Mesenchymal stem cell (in vitro differentiated cells and primary cell): ENCODE measurements around the gene MRPL20. TPM values are rescaled to one million over a fixed set of nuclear protein-coding genes. Genes with fewer than 3 reads are reported as not detected.
A peak's percentile ranks its signal among the peaks of the same experiment; 100 is the strongest.
"Not testable (repeated sequence)": the region's sequence is repeated elsewhere in the genome, so short reads cannot be mapped to it uniquely, and the experiment has no call there.

Experiments used
- DNase-seq: peaks from one replicate; pipeline ENCODE4 v3.0.0-alpha.2; 2013
- H2AFZ ChIP-seq: one replicate; pipeline ENCODE4 v1.6.1; 2013; ENCODE audit warnings: low read depth, mild to moderate bottlenecking, control low read depth, inconsistent platforms, low read length, moderate library complexity
- H2AK5ac ChIP-seq: 2 replicates; pipeline ENCODE4 v1.6.1; 2013; ENCODE audit warnings: low read length, moderate library complexity, mild to moderate bottlenecking, inconsistent platforms; ENCODE audit not compliant: severe bottlenecking
- H2BK120ac ChIP-seq: one replicate; pipeline ENCODE4 v1.6.1; 2013; ENCODE audit warnings: low read depth, mild to moderate bottlenecking, inconsistent platforms, low read length, moderate library complexity
- H2BK12ac ChIP-seq, 2 experiments: one replicate each; pipeline ENCODE4 v1.6.1; 2013; ENCODE audit warnings: inconsistent platforms in 2 of 2, low read length in 2 of 2, mild to moderate bottlenecking in 2 of 2, moderate library complexity in 2 of 2, control low read depth in 1 of 2
- H2BK15ac ChIP-seq: one replicate; pipeline ENCODE4 v1.6.1; 2013; ENCODE audit warnings: mild to moderate bottlenecking, low read depth, inconsistent platforms; ENCODE audit not compliant: poor library complexity, severe bottlenecking
- H2BK5ac ChIP-seq: 2 replicates; pipeline ENCODE4 v1.6.1; 2013; ENCODE audit warnings: low read depth, mild to moderate bottlenecking, low read length, control low read depth, inconsistent platforms; ENCODE audit not compliant: poor library complexity, severe bottlenecking
- H3K14ac ChIP-seq, 2 experiments: one replicate each; pipeline ENCODE4 v1.6.1; 2013; ENCODE audit warnings: inconsistent platforms in 2 of 2, low read length in 2 of 2, control low read depth in 1 of 2, mild to moderate bottlenecking in 1 of 2, moderate library complexity in 1 of 2
- H3K18ac ChIP-seq, 2 experiments: one replicate each; pipeline ENCODE4 v1.6.1; 2013; ENCODE audit warnings: inconsistent platforms in 2 of 2, low read length in 2 of 2, control low read depth in 1 of 2, low read depth in 1 of 2, mild to moderate bottlenecking in 1 of 2
- H3K23ac ChIP-seq, 2 experiments: one replicate each; pipeline ENCODE4 v1.6.1; 2013; ENCODE audit warnings: inconsistent platforms in 2 of 2, low read length in 2 of 2, mild to moderate bottlenecking in 2 of 2, moderate library complexity in 2 of 2, control low read depth in 1 of 2
- H3K27ac ChIP-seq: 2 replicates; pipeline ENCODE4 v1.5.1; 2013; ENCODE audit warnings: mild to moderate bottlenecking, moderate library complexity, low read length, control low read depth, inconsistent platforms; ENCODE audit not compliant: poor library complexity, severe bottlenecking
- H3K27me3 ChIP-seq, 2 experiments: 2 replicates each; pipeline versions ENCODE4 v1.6.1 to v1.7.0; 2013; ENCODE audit warnings: low read length in 2 of 2, mild to moderate bottlenecking in 2 of 2, moderate library complexity in 2 of 2, control low read depth in 1 of 2, inconsistent platforms in 1 of 2; ENCODE audit not compliant: control insufficient read depth in 1 of 2, insufficient read depth in 1 of 2
- H3K36me3 ChIP-seq, 2 experiments: 2 replicates each; pipeline versions ENCODE4 v1.6.1 to v1.7.0; 2013; ENCODE audit warnings: low read length in 2 of 2, control low read depth in 1 of 2, inconsistent platforms in 1 of 2, low read depth in 1 of 2, mild to moderate bottlenecking in 1 of 2; ENCODE audit not compliant: insufficient read depth in 2 of 2, control insufficient read depth in 1 of 2
- H3K4ac ChIP-seq, 2 experiments: one replicate each; pipeline ENCODE4 v1.6.1; 2013; ENCODE audit warnings: inconsistent platforms in 2 of 2, low read length in 2 of 2, mild to moderate bottlenecking in 2 of 2, moderate library complexity in 2 of 2, control low read depth in 1 of 2, low read depth in 1 of 2
- H3K4me1 ChIP-seq: 2 replicates; pipeline ENCODE4 v1.6.1; 2013; ENCODE audit warnings: low read depth, low read length, control low read depth; ENCODE audit not compliant: control insufficient read depth, insufficient read depth
- H3K4me2 ChIP-seq: 2 replicates; pipeline ENCODE4 v1.6.1; 2013; ENCODE audit warnings: low read length, mild to moderate bottlenecking, inconsistent platforms; ENCODE audit not compliant: poor library complexity, severe bottlenecking
- H3K4me3 ChIP-seq, 2 experiments: 2 replicates each; pipeline versions ENCODE4 v1.5.1 to v1.7.0; 2013; ENCODE audit warnings: low read length in 2 of 2, mild to moderate bottlenecking in 2 of 2, control low read depth in 1 of 2, low read depth in 1 of 2; ENCODE audit not compliant: insufficient read depth in 1 of 2
- H3K79me1 ChIP-seq: replicated peaks from 2 replicates; pipeline ENCODE4 v1.6.1; 2013; ENCODE audit warnings: mild to moderate bottlenecking, control low read depth, low read length, inconsistent platforms; ENCODE audit not compliant: poor library complexity, severe bottlenecking
- H3K9ac ChIP-seq: 2 replicates; pipeline ENCODE4 v1.7.0; 2013; ENCODE audit warnings: mild to moderate bottlenecking, low read length, moderate library complexity
- H3K9me3 ChIP-seq: 2 replicates; pipeline ENCODE4 v1.7.0; 2013; ENCODE audit warnings: mild to moderate bottlenecking, low read length; ENCODE audit not compliant: control insufficient read depth
- H4K8ac ChIP-seq: one replicate; pipeline ENCODE4 v1.6.1; 2013; ENCODE audit warnings: inconsistent platforms, mild to moderate bottlenecking, low read length, moderate library complexity
- H4K91ac ChIP-seq: one replicate; pipeline ENCODE4 v1.6.1; 2013; ENCODE audit warnings: mild to moderate bottlenecking, low read length, inconsistent platforms
- WGBS: methylation state at CpG from one replicate; pipeline ENCODE4 v1.1.7; 2013; ENCODE audit warnings: mixed read lengths; 5-methylcytosine and 5-hydroxymethylcytosine counted together
- polyA plus RNA-seq, 2 experiments: library from polyadenylated mRNA; stranded (reverse); fragments of 200-250 nt; gene quantifications; one replicate each; pipeline ENCODE4 v1.2.3, GENCODE V29; 2013

Gene MRPL20
- 152 TPM for polyA plus RNA-seq (2013, experiment 1 of 2)
- polyA plus RNA-seq (2013, experiment 2 of 2) = 152 TPM

DNA sequence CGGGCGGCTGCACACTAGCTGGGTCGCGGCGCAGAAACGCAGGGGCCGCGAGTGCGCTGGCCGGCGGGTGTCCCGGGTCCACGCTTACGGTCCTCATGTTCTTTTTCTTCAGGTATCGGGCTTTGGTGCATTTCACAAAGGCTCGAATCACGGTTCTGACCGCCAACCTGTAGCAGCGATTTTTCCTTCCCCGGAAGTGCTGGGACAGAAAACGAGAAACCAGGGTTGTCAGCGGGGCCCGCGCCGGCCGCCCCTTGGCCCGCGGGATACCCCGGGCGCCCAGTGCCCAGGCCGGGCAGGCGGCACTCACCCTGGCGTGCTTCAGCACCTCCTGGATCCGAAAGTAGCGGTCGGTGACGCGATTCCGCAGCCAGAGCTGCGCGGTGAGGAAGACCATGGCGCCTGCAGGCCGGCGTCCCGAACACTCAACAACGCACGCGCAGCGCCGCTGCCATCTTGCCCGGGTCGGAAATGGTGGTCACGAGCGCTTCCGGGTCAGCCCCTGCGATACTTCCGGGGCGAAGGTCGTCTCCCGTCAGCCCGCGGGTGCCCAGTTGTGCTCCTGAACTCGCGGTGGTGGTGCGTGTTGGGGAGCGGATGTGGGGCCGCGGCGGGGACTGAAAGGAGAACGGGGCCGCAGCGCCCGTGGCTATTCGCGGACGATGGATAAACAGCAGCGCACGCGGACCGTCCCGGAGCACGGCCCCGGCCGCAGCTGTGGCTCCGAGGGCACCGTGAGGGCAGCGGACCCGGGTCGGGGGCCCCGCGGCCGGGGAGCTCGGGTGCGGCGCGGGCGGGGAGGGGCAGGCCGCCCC is at the start of gene MRPL20:
MRPL20 (minus strand) TSS at position 473 of the 815 bp plus-strand sequence; CDS start at position 397, 76 bp downstream.
- WGBS = under 1% methylated on average over 92 of the region's 98 CpGs
- peak within 1 kb of the TSS; percentile 21 for H2BK5ac ChIP-seq
- peak within 1 kb of the TSS; percentile 87 for H2BK120ac ChIP-seq
- peak within 1 kb of the TSS; percentile 92 to 98 for H3K18ac ChIP-seq
- DNase-seq = peak; percentile 92
- peak within 1 kb of the TSS; percentile 55 for H3K27ac ChIP-seq
- no peaks in the 10 kb centered on the region for H3K9me3 ChIP-seq
- H4K8ac ChIP-seq = peak within 1 kb of the TSS; percentile 100
- peak within 1 kb of the TSS; percentile 93 for H3K4me2 ChIP-seq
- peaks cover 13% of the 10 kb centered on the region for H3K79me1 ChIP-seq
- H2AK5ac ChIP-seq = peak within 1 kb of the TSS; percentile 31
- H3K9ac ChIP-seq = peak within 1 kb of the TSS; percentile 94
- H3K36me3 ChIP-seq = peaks cover 35 to 40% of the 10 kb centered on the region in 2 experiments
- peak within 1 kb of the TSS; percentile 66 for H2AFZ ChIP-seq
- H3K4me3 ChIP-seq = peak within 1 kb of the TSS; percentile 91 to 95
- H3K23ac ChIP-seq = peak within 1 kb of the TSS in 1 of 2 experiments; percentile 21
- H2BK15ac ChIP-seq = peak within 1 kb of the TSS; percentile 65
- peak within 1 kb of the TSS; percentile 72 to 98 for H3K4ac ChIP-seq
- H4K91ac ChIP-seq = peak within 1 kb of the TSS; percentile 94
- peak within 1 kb of the TSS in 1 of 2 experiments; percentile 89 for H3K14ac ChIP-seq
- H3K27me3 ChIP-seq = no peaks in the 10 kb centered on the region
- peaks cover 19% of the 10 kb centered on the region for H3K4me1 ChIP-seq
- no peak within 1 kb of the TSS for H2BK12ac ChIP-seq

DNA sequence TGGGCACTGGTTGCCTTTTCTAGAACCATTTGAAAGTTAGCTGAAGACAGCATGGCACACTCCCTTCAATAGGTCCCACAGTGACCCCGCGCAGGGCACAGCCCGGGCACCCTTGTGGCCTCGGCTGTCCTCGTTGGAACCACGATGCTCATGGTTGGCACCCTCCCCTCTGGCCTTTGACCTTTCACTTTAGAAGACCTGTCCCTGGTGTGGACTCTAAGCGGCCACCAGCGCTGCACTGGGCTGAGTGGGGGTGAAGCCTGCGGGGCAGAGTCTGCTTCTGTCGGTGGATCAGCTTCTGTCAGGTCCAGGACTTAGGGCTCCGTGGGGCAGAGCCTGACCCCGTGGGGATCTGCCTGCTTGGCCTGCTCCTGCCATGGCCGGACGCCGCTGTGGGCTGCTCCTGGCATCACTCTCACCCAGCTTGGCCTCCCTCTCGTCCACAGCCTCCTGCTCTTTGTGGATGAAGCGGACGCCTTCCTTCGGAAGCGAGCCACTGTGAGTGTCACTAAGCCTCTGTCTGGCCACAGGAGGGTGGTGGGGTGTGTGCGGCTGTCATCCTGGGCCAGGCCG is 49.7 kb upstream of the MRPL20 start:
- 96% methylated on average over 19 of the region's 22 CpGs for WGBS
- not testable (repeated sequence) for H4K91ac ChIP-seq, H3K36me3 ChIP-seq, H2AFZ ChIP-seq, H3K14ac ChIP-seq, H2BK120ac ChIP-seq, H2AK5ac ChIP-seq, H3K27ac ChIP-seq, H3K4me3 ChIP-seq, H3K4me2 ChIP-seq, H3K27me3 ChIP-seq, H2BK12ac ChIP-seq, H2BK5ac ChIP-seq, H4K8ac ChIP-seq, H3K79me1 ChIP-seq, H2BK15ac ChIP-seq, DNase-seq, H3K4ac ChIP-seq, H3K18ac ChIP-seq, H3K4me1 ChIP-seq, H3K9me3 ChIP-seq, H3K23ac ChIP-seq, H3K9ac ChIP-seq

DNA sequence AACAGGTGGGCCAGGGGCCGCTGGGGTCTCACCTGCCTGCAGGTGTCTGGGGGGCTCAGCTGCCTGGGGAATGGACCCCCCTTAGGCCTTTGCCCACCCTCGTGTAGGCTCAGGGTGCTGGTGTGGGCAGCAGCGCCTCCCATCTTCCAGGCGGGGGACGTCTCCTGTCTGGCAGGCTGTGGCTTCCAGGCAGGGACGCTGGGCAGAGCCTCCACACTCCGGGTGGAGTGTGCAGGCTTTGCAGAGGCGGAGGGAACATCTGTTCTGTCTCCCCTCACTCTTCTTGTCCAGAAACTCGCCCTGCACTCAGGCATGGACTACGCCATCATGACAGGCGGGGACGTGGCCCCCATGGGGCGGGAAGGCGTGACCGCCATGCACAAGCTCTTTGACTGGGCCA is 48.8 kb upstream of the MRPL20 start:
- not testable (repeated sequence) for DNase-seq, H3K4me1 ChIP-seq, H2AFZ ChIP-seq, H3K36me3 ChIP-seq, H3K18ac ChIP-seq, H4K8ac ChIP-seq, H3K4me2 ChIP-seq, H3K14ac ChIP-seq, H3K27me3 ChIP-seq, H4K91ac ChIP-seq, H3K27ac ChIP-seq, H3K79me1 ChIP-seq, H2BK120ac ChIP-seq, H2BK5ac ChIP-seq, H3K4ac ChIP-seq, H2AK5ac ChIP-seq, H2BK12ac ChIP-seq, H2BK15ac ChIP-seq, H3K23ac ChIP-seq, H3K9ac ChIP-seq, H3K9me3 ChIP-seq, H3K4me3 ChIP-seq
- WGBS = no CpG with 5 or more reads among the region's 15 CpGs

DNA sequence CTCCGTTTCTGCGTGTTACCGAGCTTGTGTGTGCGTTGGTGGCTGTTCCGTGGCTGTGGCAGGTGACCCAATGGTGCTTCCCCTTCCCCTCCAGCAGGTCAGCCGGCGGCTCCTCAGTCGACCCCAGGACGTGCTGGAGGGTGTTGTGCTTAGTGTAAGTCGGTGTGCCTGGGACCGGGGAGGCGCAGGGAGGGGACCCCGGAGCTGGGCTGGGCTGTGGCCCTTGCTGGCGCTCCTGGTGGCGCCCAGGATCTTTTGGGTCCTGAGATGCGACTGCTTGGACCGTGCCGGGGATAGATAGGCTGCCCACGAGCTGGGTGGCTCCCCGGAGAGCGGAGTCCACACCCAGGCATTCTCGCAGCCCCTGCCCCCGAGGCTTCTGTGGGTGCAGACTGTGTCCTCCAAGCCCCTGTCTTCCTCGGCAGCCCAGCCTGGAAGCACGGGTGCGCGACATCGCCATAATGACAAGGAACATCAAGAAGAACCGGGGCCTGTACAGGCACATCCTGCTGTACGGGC is 48.3 kb upstream of the MRPL20 start:
- Histone ChIP-seq H2AFZ (no peak overlapping the region), H3K14ac (no peak overlapping the region), H2BK120ac (no peak overlapping the region), H2BK5ac (no peak overlapping the region), H3K27me3 (peaks cover 0 to 7% of the 10 kb centered on the region in 2 experiments), H4K91ac (no peak overlapping the region), H3K27ac (no peak overlapping the region), H2BK15ac (no peak overlapping the region), H3K9me3 (no peaks in the 10 kb centered on the region), H3K36me3 (peaks cover 0 to 2% of the 10 kb centered on the region in 2 experiments), H2BK12ac (no peak overlapping the region), H4K8ac (no peak overlapping the region), H3K4ac (no peak overlapping the region), H3K23ac (no peak overlapping the region), H3K4me1 (peaks cover 4% of the 10 kb centered on the region), H3K4me2 (no peak overlapping the region), H3K79me1 (no peaks in the 10 kb centered on the region), H2AK5ac (no peak overlapping the region), H3K9ac (no peak overlapping the region), H3K18ac (no peak overlapping the region), H3K4me3 (no peak overlapping the region)
- no peak for DNase-seq
- WGBS = 93% methylated on average over 26 of the region's 30 CpGs
